Activated T-helper 17 cell treated with anti-CD3 and anti-CD28 coated beads, Interleukin-2, amount 50 U/mL, for 72 hours (primary cell): ENCODE results near the gene AVEN. TPM values are rescaled to one million over a fixed set of nuclear protein-coding genes. Genes with fewer than 3 reads are reported as not detected.

Experiments
- ATAC-seq: fragments of 150-1000 bp; cut with Tn5 transposase; replicated peaks from 2 replicates; pipeline ENCODE4 v1.10.0; 2021; ENCODE audit warnings: mild to moderate bottlenecking, moderate library complexity
- H3K27ac Mint-ChIP-seq: one replicate; pipeline ENCODE4 v1.8.0; 2022; ENCODE audit warnings: mixed read lengths
- H3K27me3 Mint-ChIP-seq: one replicate; pipeline ENCODE4 v1.8.0; 2022; ENCODE audit warnings: mixed read lengths
- H3K36me3 Mint-ChIP-seq: one replicate; pipeline ENCODE4 v1.8.0; 2022; ENCODE audit warnings: low read depth, mild to moderate bottlenecking, mixed read lengths
- H3K4me1 Mint-ChIP-seq: one replicate; pipeline ENCODE4 v1.8.0; 2022; ENCODE audit warnings: mixed read lengths
- H3K4me3 Mint-ChIP-seq: one replicate; pipeline ENCODE4 v1.8.0; 2022; ENCODE audit warnings: mild to moderate bottlenecking, mixed read lengths
- H3K9me3 Mint-ChIP-seq: one replicate; pipeline ENCODE4 v1.8.0; 2022; ENCODE audit warnings: mixed read lengths
- total RNA-seq, 2 donors: library from RNA; stranded (reverse); gene quantifications; one replicate each; pipeline ENCODE4 v1.2.3, GENCODE V29; 2022

The AVEN gene
- total RNA-seq, 2 donors from 2014 or later: 10.7 to 17.5 TPM

DNA sequence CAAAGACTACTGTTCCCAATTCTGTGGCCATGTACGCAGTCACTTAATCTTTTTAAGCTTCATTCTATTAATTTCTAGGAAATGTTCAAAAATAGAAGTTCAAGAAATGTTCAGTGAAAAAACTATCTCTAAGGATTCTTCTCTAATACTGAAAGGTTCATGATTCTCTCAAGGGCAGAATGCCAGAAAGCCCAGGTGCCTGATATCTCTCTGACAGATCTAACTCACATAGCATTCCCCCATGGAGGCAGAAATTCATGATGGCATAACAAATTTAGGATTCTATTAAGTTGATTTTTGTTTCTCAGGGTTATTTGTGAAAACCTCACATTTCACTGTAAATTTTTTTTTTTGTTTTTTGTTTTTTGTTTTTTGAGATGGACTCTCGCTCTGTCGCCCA is 53.3 kb downstream of the AVEN start:
- H3K36me3 Mint-ChIP-seq: no peaks in the 10 kb centered on the region
- H3K9me3 Mint-ChIP-seq: no peaks in the 10 kb centered on the region
- H3K27me3 Mint-ChIP-seq: no peaks in the 10 kb centered on the region
- no peaks in the 10 kb centered on the region for H3K4me1 Mint-ChIP-seq
- H3K27ac Mint-ChIP-seq: no peak overlapping the region
- no peak for ATAC-seq
- H3K4me3 Mint-ChIP-seq: no peak overlapping the region

DNA sequence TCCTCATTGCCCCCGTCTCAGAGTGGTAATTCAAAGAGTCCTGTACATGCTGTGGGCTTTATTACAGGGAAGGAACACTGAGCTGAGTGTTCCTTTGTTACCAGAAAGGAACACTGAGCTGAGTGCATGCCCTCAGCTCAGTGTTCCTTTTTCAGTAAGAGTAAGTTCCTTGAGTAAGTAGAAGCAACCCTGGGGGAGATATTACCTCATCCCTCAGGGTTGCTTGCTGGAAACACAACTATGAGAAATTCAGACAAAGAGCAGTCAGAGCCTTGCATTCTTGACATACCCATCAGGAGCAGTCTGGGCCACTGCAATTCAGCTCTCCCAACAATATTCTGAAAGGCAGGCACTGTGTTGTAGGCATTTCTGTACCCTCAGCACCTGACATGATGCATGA is 53.7 kb downstream of the AVEN start:
- Mint-ChIP-seq H3K4me3 (no peak overlapping the region), H3K9me3 (no peaks in the 10 kb centered on the region), H3K36me3 (no peaks in the 10 kb centered on the region), H3K27ac (no peak overlapping the region), H3K27me3 (no peaks in the 10 kb centered on the region), H3K4me1 (no peaks in the 10 kb centered on the region)
- ATAC-seq: no peak

DNA sequence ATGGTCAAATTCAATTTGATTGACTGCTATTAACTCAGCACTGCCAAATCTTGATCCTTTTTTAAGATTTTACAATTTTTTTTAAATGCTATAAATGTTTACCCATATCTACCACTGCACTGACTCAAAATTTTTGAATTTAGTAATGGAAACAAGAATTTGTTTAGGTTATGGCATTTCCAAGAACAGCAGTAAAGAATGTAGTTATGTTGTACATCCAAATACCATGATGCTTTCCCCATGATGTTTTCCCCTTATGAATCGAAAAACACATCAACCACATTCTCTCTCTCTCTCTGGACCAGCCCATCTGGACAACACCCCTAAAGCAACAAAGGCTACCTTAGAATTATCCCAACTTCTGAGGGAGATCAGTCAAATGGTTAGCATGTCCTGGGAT is 56.5 kb downstream of the AVEN start:
- Mint-ChIP-seq H3K4me1 (no peaks in the 10 kb centered on the region), H3K27me3 (no peaks in the 10 kb centered on the region), H3K27ac (no peak overlapping the region), H3K4me3 (no peak overlapping the region), H3K36me3 (no peaks in the 10 kb centered on the region), H3K9me3 (no peaks in the 10 kb centered on the region)
- ATAC-seq: no peak

DNA sequence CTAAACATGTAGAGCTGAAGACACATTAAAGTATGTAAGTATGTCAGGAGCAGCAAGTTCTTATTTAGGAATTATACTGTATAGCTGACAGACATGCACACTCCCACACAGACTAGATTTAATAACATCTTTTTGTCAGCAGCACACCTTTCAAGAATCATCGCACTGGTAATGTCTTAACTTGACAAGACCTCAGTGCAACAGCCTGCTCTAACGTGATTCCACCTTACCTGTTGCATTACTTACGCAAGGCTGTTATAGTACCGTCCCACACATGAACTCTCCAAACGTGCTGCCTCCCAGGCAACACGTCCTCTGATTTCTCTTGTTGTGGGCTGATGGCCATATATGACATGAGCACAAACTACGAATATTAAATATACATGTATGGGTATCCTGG is 58.8 kb downstream of the AVEN start:
- no peak for ATAC-seq
- no peak overlapping the region for H3K4me3 Mint-ChIP-seq
- no peaks in the 10 kb centered on the region for H3K9me3 Mint-ChIP-seq
- H3K27ac Mint-ChIP-seq: no peak overlapping the region
- H3K36me3 Mint-ChIP-seq: no peaks in the 10 kb centered on the region
- no peaks in the 10 kb centered on the region for H3K27me3 Mint-ChIP-seq
- H3K4me1 Mint-ChIP-seq: no peaks in the 10 kb centered on the region

DNA sequence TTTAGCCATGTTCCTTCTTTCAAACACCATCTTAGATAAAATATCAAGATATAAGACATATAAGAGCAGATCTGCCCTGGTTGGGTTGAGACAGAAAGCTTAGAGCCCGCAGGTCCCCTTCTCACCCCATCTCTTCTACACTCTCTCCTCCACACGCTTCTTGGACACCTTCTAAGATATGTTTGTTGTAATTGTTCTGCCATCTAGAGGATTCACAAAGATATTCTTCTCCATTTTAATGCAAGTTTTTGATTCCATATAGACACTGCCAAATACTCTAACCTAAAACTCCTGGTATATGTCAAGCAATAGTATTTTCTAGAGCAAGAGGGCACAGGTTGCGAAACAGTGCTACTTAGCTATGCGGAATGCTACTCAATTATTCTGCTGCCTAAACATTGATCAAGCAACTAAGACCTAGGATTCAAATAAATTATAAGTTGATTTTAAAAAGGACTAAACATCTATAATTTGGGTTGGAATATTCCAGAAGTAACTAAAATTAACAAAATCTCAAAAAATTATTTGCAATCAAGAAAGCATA is 63.9 kb downstream of the AVEN start:
- Mint-ChIP-seq H3K27ac (no peak overlapping the region), H3K36me3 (no peaks in the 10 kb centered on the region), H3K4me1 (no peaks in the 10 kb centered on the region), H3K4me3 (no peak overlapping the region), H3K9me3 (no peaks in the 10 kb centered on the region), H3K27me3 (no peaks in the 10 kb centered on the region)
- no peak for ATAC-seq

DNA sequence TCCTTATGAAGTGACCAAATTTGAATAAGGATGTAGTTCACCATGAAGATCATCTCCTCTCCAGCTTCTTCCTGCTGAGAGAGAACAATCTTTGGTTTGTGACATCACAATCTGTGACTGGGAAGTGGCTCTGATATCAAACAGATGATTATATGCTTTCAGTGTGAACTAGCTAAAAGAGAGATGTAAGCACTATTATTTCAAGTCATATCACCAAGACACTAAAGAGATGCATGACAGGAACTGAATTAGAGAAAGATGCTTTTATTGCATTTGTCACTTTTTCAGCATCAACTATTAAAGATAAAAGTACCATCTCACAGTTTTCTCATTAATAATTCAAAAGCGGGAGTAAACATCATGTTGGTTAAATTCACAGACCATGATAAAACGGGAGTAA is 67.2 kb downstream of the AVEN start:
- ATAC-seq: no peak
- Mint-ChIP-seq H3K9me3 (no peaks in the 10 kb centered on the region), H3K4me1 (no peaks in the 10 kb centered on the region), H3K4me3 (no peak overlapping the region), H3K27ac (no peak overlapping the region), H3K36me3 (no peaks in the 10 kb centered on the region), H3K27me3 (no peaks in the 10 kb centered on the region)

DNA sequence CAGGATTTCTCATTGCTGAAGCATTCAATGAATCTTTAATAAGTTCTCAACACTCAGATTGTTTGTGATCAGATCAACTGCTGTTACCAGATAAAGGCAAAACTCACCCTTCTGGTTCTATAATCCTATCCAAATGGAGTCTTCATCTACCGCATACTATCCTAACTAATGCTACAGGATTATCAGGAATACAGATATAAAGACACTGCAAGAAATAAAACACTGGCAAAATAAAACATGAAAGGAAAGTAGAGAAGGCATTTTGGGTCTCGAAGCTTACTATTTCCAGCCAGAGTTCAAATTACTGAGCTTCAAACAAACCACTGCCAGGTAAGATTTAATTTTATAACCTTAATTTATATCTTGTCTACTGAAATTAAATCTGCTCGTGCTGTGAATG is 70.2 kb downstream of the AVEN start:
- Mint-ChIP-seq H3K27ac (no peak overlapping the region), H3K36me3 (no peaks in the 10 kb centered on the region), H3K4me3 (no peak overlapping the region), H3K9me3 (no peaks in the 10 kb centered on the region), H3K4me1 (no peaks in the 10 kb centered on the region), H3K27me3 (no peaks in the 10 kb centered on the region)
- no peak for ATAC-seq

DNA sequence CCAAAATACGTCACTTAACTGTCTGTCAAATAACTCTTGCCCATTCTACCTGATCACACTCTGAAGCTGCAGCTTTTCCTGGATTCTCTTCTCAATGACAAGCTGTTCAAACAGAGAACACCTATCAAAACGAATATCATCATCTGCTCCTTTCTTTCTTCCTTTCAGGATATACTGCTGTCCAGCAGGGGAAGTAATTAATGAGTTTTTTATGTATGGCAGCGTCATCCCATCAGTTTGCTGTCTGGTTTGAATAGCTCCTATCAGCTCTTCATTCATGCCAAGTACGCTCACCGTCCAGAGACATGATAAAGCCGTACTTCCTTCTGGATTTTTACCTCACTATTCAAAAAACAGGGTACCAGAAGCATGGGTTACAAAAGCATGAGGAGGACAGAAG is 70.8 kb downstream of the AVEN start, which contains the start of gene CHRM5:
Gene CHRM5, plus strand, starts transcription at position 274 of the 400 bp plus-strand sequence. CDS start 94,221 bp downstream, outside the sequence.
- Mint-ChIP-seq H3K4me1 (no peaks in the 10 kb centered on the region), H3K27ac (no peak within 1 kb of the TSS), H3K4me3 (no peak within 1 kb of the TSS), H3K27me3 (no peaks in the 10 kb centered on the region), H3K36me3 (no peaks in the 10 kb centered on the region), H3K9me3 (no peaks in the 10 kb centered on the region)
- no peak for ATAC-seq

DNA sequence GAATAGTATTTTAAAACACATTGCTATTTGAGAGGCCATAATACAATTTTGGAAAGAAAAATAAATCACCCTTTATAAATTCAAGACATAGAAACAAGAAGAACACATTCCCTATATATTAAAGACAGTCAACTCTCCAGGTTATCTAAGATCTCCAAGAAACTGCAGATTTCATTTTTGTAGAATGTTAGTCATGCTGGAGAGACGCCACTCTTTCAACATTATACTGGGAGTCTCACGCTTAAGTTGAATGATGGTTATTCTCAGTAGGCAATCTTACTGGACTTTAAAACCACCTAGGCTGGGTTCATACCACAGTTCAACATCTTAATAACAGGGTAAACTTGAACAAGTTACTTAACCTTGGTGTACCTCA is 74.4 kb downstream of the AVEN start:
- no peaks in the 10 kb centered on the region for H3K36me3 Mint-ChIP-seq
- ATAC-seq: no peak
- no peaks in the 10 kb centered on the region for H3K4me1 Mint-ChIP-seq
- no peaks in the 10 kb centered on the region for H3K27me3 Mint-ChIP-seq
- H3K27ac Mint-ChIP-seq: no peak overlapping the region
- no peak overlapping the region for H3K4me3 Mint-ChIP-seq
- H3K9me3 Mint-ChIP-seq: no peaks in the 10 kb centered on the region

DNA sequence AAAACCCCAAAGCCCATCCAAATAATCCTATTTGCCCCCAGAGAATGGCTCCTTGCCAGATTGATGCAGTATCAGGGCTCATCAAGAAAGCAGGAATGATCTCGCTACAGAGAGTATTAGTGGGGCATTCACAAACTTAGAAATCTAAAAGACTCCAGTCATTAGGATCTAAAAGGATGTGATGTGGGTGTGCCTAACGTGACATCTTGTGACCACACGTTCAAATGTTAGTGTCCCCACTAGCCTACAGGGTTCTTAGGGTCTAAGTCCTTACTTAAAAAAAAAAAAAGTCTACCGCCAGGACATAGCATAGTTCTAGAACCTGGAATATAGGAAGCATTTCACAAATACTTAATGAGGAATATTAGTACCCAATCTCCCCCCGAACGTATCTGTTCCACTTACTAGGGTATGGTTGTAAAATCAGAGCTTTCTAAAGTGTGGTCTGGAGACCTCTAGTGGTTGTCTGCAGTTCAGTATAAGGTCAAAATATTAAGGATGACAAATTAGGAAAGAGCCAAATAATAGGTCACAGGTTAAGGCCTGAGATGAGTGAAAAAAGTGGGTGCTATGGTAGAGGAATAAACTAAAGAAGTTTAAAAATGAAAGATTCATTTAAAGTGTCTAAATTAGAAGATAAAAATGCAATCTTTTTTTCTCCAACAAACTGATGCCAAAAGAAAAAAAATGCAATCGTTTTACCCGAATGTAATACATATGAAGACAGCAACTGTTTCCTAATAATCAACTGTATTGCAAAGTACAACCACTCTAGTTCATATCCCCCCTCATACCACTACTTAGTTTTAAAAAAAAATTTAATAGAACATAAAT is 75.0 kb downstream of the AVEN start:
- H3K27me3 Mint-ChIP-seq: no peaks in the 10 kb centered on the region
- H3K4me1 Mint-ChIP-seq: no peaks in the 10 kb centered on the region
- H3K9me3 Mint-ChIP-seq: no peaks in the 10 kb centered on the region
- no peak for ATAC-seq
- H3K4me3 Mint-ChIP-seq: no peak overlapping the region
- H3K36me3 Mint-ChIP-seq: no peaks in the 10 kb centered on the region
- no peak overlapping the region for H3K27ac Mint-ChIP-seq

DNA sequence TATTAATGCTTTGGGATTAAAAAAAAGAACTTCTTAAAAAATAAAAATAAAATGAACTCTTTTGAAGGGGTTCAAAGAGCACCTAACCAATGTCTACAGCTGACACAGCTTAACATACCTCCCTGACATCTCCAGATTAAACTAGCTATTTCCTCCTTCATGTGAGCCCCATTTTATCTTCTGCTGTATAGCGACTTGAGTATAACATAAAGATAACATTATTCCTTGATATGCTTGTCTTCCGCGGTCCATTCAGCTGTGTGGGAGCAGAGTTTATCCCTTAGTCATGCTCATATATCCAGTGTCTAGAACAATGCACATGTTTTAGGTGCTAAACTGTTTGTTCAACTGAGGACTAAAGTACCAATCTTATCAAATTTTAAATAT is 78.5 kb downstream of the AVEN start:
- Mint-ChIP-seq H3K9me3 (no peaks in the 10 kb centered on the region), H3K27ac (no peak overlapping the region), H3K4me3 (no peak overlapping the region), H3K36me3 (no peaks in the 10 kb centered on the region), H3K4me1 (no peaks in the 10 kb centered on the region), H3K27me3 (no peaks in the 10 kb centered on the region)
- ATAC-seq: no peak

DNA sequence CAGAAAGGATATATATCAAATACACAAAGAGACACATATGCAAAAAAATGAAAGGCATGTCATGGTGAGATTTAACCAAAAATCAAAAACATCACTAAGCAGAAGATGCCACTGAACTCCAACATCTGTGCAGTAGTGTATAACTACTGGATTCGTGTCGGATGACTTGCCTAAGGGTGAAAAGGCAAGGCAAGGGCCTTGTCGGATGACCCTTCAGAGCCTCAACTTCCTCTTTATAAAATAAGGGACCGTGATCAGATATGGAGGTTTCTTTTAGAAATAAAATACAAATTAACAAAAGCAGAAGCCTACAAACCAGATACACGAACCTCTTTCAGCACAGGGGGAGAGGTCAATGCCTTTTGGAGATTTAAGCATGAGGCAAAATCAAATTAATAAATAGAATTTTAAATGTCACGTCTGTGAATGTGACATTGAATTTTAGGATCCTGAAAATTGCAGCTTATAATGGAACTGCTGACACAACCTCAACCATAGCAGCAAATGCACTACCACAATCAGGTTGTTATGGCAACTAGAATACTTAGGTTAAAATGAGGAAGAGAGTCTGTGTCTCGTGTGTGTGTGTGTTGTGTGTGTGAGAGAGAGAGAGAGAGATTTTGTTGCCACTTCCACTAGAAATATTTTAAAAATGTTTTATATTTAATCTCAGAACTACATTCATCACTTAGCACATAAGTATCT is 79.0 kb downstream of the AVEN start:
- Mint-ChIP-seq H3K27me3 (no peaks in the 10 kb centered on the region), H3K9me3 (no peaks in the 10 kb centered on the region), H3K36me3 (no peaks in the 10 kb centered on the region), H3K27ac (no peak overlapping the region), H3K4me3 (no peak overlapping the region), H3K4me1 (no peaks in the 10 kb centered on the region)
- no peak for ATAC-seq

DNA sequence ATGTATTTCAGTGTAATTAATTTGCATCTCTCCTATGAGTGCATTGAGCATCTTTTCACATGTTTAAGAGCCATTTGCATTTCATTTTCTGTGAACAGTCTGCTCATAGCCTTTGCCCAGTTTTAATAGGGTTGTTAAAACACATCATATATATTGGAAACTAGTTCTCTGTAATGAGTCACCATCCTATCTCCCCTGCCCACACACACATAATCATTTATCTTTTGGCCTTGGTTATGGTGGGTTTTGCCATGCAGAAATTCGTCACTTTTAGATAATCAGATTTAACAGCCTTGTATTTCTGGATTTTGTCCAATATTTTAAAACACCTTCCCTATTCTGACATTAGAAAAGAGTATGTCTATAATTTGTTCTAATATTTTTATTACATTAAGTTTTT is 82.6 kb downstream of the AVEN start:
- no peaks in the 10 kb centered on the region for H3K27me3 Mint-ChIP-seq
- no peak overlapping the region for H3K27ac Mint-ChIP-seq
- H3K4me3 Mint-ChIP-seq: no peak overlapping the region
- no peak for ATAC-seq
- no peaks in the 10 kb centered on the region for H3K9me3 Mint-ChIP-seq
- no peaks in the 10 kb centered on the region for H3K4me1 Mint-ChIP-seq
- no peaks in the 10 kb centered on the region for H3K36me3 Mint-ChIP-seq

DNA sequence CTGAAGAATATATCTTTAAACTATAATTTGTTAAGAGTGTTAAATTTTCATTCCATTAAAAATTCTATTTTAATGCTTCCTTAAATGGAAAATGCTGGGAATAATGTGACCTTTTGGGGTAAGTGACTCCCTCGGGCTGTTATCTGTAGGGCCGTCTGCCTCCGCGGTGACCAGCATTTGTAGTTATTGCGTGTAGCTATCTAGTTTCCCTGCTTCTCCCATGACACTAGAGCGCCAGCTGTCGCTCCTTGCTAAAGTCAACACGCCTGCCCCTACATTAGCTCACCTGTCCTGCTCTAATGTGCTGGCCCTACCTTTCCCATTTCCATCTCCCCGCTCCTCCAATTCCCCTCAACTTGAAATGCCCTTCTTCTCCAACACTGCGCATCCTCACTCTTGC is 83.1 kb downstream of the AVEN start:
- Mint-ChIP-seq H3K9me3 (no peaks in the 10 kb centered on the region), H3K4me1 (no peaks in the 10 kb centered on the region), H3K4me3 (no peak overlapping the region), H3K36me3 (no peaks in the 10 kb centered on the region), H3K27ac (no peak overlapping the region), H3K27me3 (no peaks in the 10 kb centered on the region)
- no peak for ATAC-seq

DNA sequence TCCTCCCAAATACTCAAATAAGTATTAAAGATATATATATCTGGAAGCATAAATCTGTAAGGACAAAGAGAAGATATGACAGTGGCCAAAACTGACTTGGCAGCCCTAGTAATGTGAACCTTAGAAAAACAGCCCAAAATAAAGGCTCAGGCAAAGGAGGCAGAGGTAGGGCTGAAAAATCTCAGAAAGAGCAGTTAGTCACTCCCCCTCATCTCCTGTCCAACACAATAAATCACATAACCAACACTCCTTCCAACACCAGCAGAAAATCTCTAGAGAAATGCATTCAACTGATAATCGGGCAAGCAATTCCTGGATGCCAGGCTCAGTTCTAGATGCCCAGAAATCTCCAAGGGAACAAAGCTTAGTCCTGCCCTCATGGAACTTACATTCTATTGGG is 92.9 kb downstream of the AVEN start:
- Mint-ChIP-seq H3K27ac (no peak overlapping the region), H3K27me3 (no peaks in the 10 kb centered on the region), H3K4me1 (no peaks in the 10 kb centered on the region), H3K4me3 (no peak overlapping the region), H3K36me3 (no peaks in the 10 kb centered on the region), H3K9me3 (no peaks in the 10 kb centered on the region)
- no peak for ATAC-seq
